Suprapubic skin (tissue), 4 donors: Measurements from ENCODE around the gene ORAI1.

Experiments used
- CTCF ChIP-seq, 2 donors: fragments of 200-600 bp in 1 of 2; fragments of 450-650 bp in 1 of 2; sonication (generic) in 1 of 2; IDR thresholded peaks; one replicate each; pipeline ENCODE4 v1.5.1; 2016 to 2019; ENCODE audit warnings: antibody characterized with exemption in 2 of 2, mild to moderate bottlenecking in 1 of 2, moderate library complexity in 1 of 2
- EP300 ChIP-seq: sonication (generic); formaldehyde crosslinking; IDR thresholded peaks from one replicate; pipeline ENCODE4 v1.6.1; 2017; ENCODE audit warnings: antibody characterized with exemption
- POLR2A ChIP-seq, 2 donors: fragments of 450-650 bp; IDR thresholded peaks; one replicate each; pipeline ENCODE4 v1.6.1; 2017; ENCODE audit warnings: antibody characterized with exemption in 2 of 2, mild to moderate bottlenecking in 2 of 2, moderate library complexity in 2 of 2
- POLR2AphosphoS5 ChIP-seq, 3 donors: sonication (generic); formaldehyde crosslinking; IDR thresholded peaks; one replicate each; pipeline ENCODE4 v1.6.1; 2017; ENCODE audit warnings: antibody characterized with exemption in 3 of 3

- TF ChIP-seq CTCF (IDR thresholded peaks at IDR 0.05) (no peak), POLR2A (IDR thresholded peaks at IDR 0.05) (no peak), EP300 (no peak), POLR2AphosphoS5 (IDR thresholded peaks at IDR 0.05) (no peak)
Observed at GRCh38 chr12:121582583-121583333, 43.6 kb upstream of the ORAI1 start.
